Heart left ventricle (tissue), 13 donors: ENCODE measurements around the gene TOPORS.
"Not testable (repeated sequence)": the region's sequence is repeated elsewhere in the genome, so short reads cannot be mapped to it uniquely, and the experiment has no call there.

Experiments
- CTCF ChIP-seq, 12 donors: fragments of 200-600 bp; sonication (generic) in 4 of 12; IDR thresholded peaks; one replicate each; pipeline versions ENCODE4 v1.5.0 to v1.8.0; 2018 to 2022; ENCODE audit warnings: antibody characterized with exemption in 12 of 12, mild to moderate bottlenecking in 5 of 12
- POLR2A ChIP-seq, 2 donors: fragments of 450-650 bp; IDR thresholded peaks; one replicate each; pipeline ENCODE4 v1.6.1; 2017; ENCODE audit warnings: antibody characterized with exemption in 2 of 2, mild to moderate bottlenecking in 2 of 2, moderate library complexity in 2 of 2
- donor health status: ischemic (EF 13 %, LVEDD 7.1; RV severe dilation, severe dysfunction).
- donor health status: DM: no; HTN: yes; CAD: no.
- donor health status: DM: no; HTN: no; CAD: no.
- donor health status: ischemic (EF 25% LVEDD 6.9; RV normal size, moderate dysfunction).
- donor health status: ischemic (EF 25% LVEDD 5.7; RV mildly dilated, moderate dysfunction).
- donor health status: ischemic (EF 35%, LVEDD 5.7; RV mildly dilated, moderate dysfunction).
- donor health status: nonischemic (EF 11% LVEDD 7.7; RV severe dilation, severe dysfunction).
- donor health status: DM: yes; HTN: yes; CAD: no.
- donor health status: PGD.
- donor health status: ischemic (EF 29% LVEDD 5.4; RV normal size, mild dysfunction).
- donor health status: nonischemic (EF 23%, LVEDD 6.1; RV moderate dilation, normal function).

GRCh38 chr9:32524558-32524891, 27.9 kb downstream of the TOPORS start:
- not testable (repeated sequence) for TF ChIP-seq CTCF, POLR2A (IDR thresholded peaks at IDR 0.05)
